H9 (cell line): ENCODE results near the gene POLR3H. TPM values are rescaled to one million over a fixed set of nuclear protein-coding genes. Genes with fewer than 3 reads are reported as not detected.

Experiments
- DNase-seq: peaks from one replicate; pipeline ENCODE4 v3.0.0-alpha.2; 2017
- H2AFZ ChIP-seq: one replicate; pipeline ENCODE4 v1.6.1; 2013; ENCODE audit warnings: mild to moderate bottlenecking, low read length, control low read depth, moderate library complexity
- H2AK5ac ChIP-seq: 2 replicates; pipeline ENCODE4 v1.6.1; 2013; ENCODE audit warnings: low read length, control low read depth, mixed read lengths; ENCODE audit not compliant: insufficient read length
- H2BK120ac ChIP-seq: one replicate; pipeline ENCODE4 v1.6.1; 2013; ENCODE audit warnings: low read depth, mild to moderate bottlenecking, low read length, control low read depth, inconsistent platforms; ENCODE audit not compliant: poor library complexity, severe bottlenecking
- H2BK12ac ChIP-seq: 2 replicates; pipeline ENCODE4 v1.6.1; 2013; ENCODE audit warnings: low read length, control low read depth, mixed read lengths, low read depth; ENCODE audit not compliant: insufficient read length
- H2BK15ac ChIP-seq: 2 replicates; pipeline ENCODE4 v1.6.1; 2013; ENCODE audit warnings: low read depth, low read length, control low read depth
- H2BK20ac ChIP-seq: one replicate; pipeline ENCODE4 v1.6.1; 2013; ENCODE audit warnings: low read depth, mild to moderate bottlenecking, low read length, control low read depth, inconsistent platforms; ENCODE audit not compliant: poor library complexity, severe bottlenecking
- H2BK5ac ChIP-seq: 2 replicates; pipeline ENCODE4 v1.6.1; 2013; ENCODE audit warnings: low read length, control low read depth, mixed read lengths; ENCODE audit not compliant: insufficient read length
- H3K14ac ChIP-seq: 2 replicates; pipeline ENCODE4 v1.6.1; 2013; ENCODE audit warnings: low read length, control low read depth; ENCODE audit not compliant: insufficient read depth
- H3K18ac ChIP-seq: 2 replicates; pipeline ENCODE4 v1.6.1; 2013; ENCODE audit warnings: low read depth, mild to moderate bottlenecking, mixed read lengths, low read length, control low read depth; ENCODE audit not compliant: insufficient read length
- H3K23ac ChIP-seq: 2 replicates; pipeline ENCODE4 v1.6.1; 2013; ENCODE audit warnings: low read length, control low read depth, mixed read lengths, low read depth; ENCODE audit not compliant: insufficient read length
- H3K23me2 ChIP-seq: 2 replicates; pipeline ENCODE4 v1.6.1; 2013; ENCODE audit warnings: low read depth, mild to moderate bottlenecking, mixed read lengths, low read length, control low read depth; ENCODE audit not compliant: insufficient read length, poor library complexity, severe bottlenecking
- H3K27ac ChIP-seq: 2 replicates; pipeline ENCODE4 v1.5.1; 2013; ENCODE audit warnings: low read length, control low read depth, mixed read lengths, low read depth; ENCODE audit not compliant: insufficient read length
- H3K27me3 ChIP-seq: 2 replicates; pipeline ENCODE4 v1.6.1; 2013; ENCODE audit warnings: low read length, control low read depth, inconsistent platforms; ENCODE audit not compliant: insufficient read depth
- H3K4ac ChIP-seq: 2 replicates; pipeline ENCODE4 v1.6.1; 2013; ENCODE audit warnings: low read depth, mild to moderate bottlenecking, control low read depth, inconsistent platforms, low read length, moderate library complexity
- H3K4me1 ChIP-seq: 2 replicates; pipeline ENCODE4 v1.6.1; 2013; ENCODE audit warnings: low read length, control low read depth, inconsistent platforms; ENCODE audit not compliant: insufficient read depth
- H3K4me2 ChIP-seq: 2 replicates; pipeline ENCODE4 v1.6.1; 2013; ENCODE audit warnings: low read length, control low read depth, mixed read lengths; ENCODE audit not compliant: insufficient read length, insufficient read depth
- H3K56ac ChIP-seq: 2 replicates; pipeline ENCODE4 v1.6.1; 2013; ENCODE audit warnings: low read depth, mild to moderate bottlenecking, mixed read lengths, low read length, control low read depth; ENCODE audit not compliant: insufficient read length
- H3K79me1 ChIP-seq: 2 replicates; pipeline ENCODE4 v1.6.1; 2013; ENCODE audit warnings: low read depth, mild to moderate bottlenecking, moderate library complexity, low read length, control low read depth, inconsistent platforms; ENCODE audit not compliant: insufficient read depth, poor library complexity, severe bottlenecking
- H3K79me2 ChIP-seq: 2 replicates; pipeline ENCODE4 v1.6.1; 2013; ENCODE audit warnings: low read length, control low read depth, inconsistent platforms; ENCODE audit not compliant: insufficient read depth
- H3K9ac ChIP-seq: 2 replicates; pipeline ENCODE4 v1.6.1; 2013; ENCODE audit warnings: low read length, control low read depth, mixed read lengths; ENCODE audit not compliant: insufficient read length; ENCODE audit errors: extremely low read depth
- H3K9me3 ChIP-seq: one replicate; pipeline ENCODE4 v1.6.1; 2013; ENCODE audit warnings: low read depth, low read length, inconsistent platforms; ENCODE audit not compliant: control insufficient read depth
- H3T11ph ChIP-seq: one replicate; pipeline ENCODE4 v1.6.1; 2013; ENCODE audit warnings: mild to moderate bottlenecking, low read length, control low read depth, inconsistent platforms
- H4K20me1 ChIP-seq: one replicate; pipeline ENCODE4 v1.6.1; 2013; ENCODE audit not compliant: control insufficient read depth, insufficient read length, insufficient read depth
- H4K5ac ChIP-seq: 2 replicates; pipeline ENCODE4 v1.6.1; 2013; ENCODE audit warnings: low read depth, mild to moderate bottlenecking, mixed read lengths, low read length, control low read depth; ENCODE audit not compliant: insufficient read length
- H4K8ac ChIP-seq: replicated peaks from 2 replicates; pipeline ENCODE4 v1.6.1; 2013; ENCODE audit warnings: low read length, control low read depth, mixed read lengths, low read depth; ENCODE audit not compliant: insufficient read length
- H4K91ac ChIP-seq: 2 replicates; pipeline ENCODE4 v1.6.1; 2013; ENCODE audit warnings: low read depth, mild to moderate bottlenecking, moderate library complexity, mixed read lengths, low read length, control low read depth; ENCODE audit not compliant: insufficient read length
- H3K27ac Mint-ChIP-seq, 3 experiments: 2 replicates in 2 of 3; 3 replicates in 1 of 3; pipeline ENCODE4 v1.8.0; 2020 to 2021; ENCODE audit warnings: mixed read lengths in 3 of 3, mild to moderate bottlenecking in 1 of 3, moderate library complexity in 1 of 3
- H3K27me3 Mint-ChIP-seq: 2 replicates; pipeline ENCODE4 v1.8.0; 2021; ENCODE audit warnings: low read depth, mild to moderate bottlenecking, moderate library complexity, mixed read lengths
- H3K36me3 Mint-ChIP-seq, 3 experiments: 2 replicates in 2 of 3; 3 replicates in 1 of 3; pipeline ENCODE4 v1.8.0; 2020 to 2021; ENCODE audit warnings: low read depth in 3 of 3, mixed read lengths in 3 of 3; ENCODE audit not compliant: insufficient read depth in 1 of 3
- H3K4me1 Mint-ChIP-seq, 2 experiments: 2 replicates each; pipeline ENCODE4 v1.8.0; 2020; ENCODE audit warnings: mixed read lengths in 2 of 2
- H3K4me3 Mint-ChIP-seq, 2 experiments: 2 replicates in 1 of 2; 3 replicates in 1 of 2; pipeline ENCODE4 v1.8.0; 2020 to 2021; ENCODE audit warnings: mild to moderate bottlenecking in 2 of 2, mixed read lengths in 2 of 2, moderate library complexity in 1 of 2
- H3K9me3 Mint-ChIP-seq, 2 experiments: 2 replicates in 1 of 2; 3 replicates in 1 of 2; pipeline ENCODE4 v1.8.0; 2020; ENCODE audit warnings: mild to moderate bottlenecking in 2 of 2, mixed read lengths in 2 of 2, moderate library complexity in 1 of 2
- WGBS: extraction: QIAGEN DNeasy Blood & Tissue Kit; methylation state at CpG from one replicate; pipeline ENCODE4 v1.1.7; 2013; ENCODE audit warnings: missing lambda C conversion rate, low lambda C conversion rate, mixed read lengths; ENCODE audit not compliant: insufficient read length; ENCODE audit errors: extremely low coverage; 5-methylcytosine and 5-hydroxymethylcytosine counted together
- total RNA-seq: library from RNA; stranded (reverse); gene quantifications from 2 replicates; pipeline ENCODE4 v1.2.1, GENCODE V29; 2021
- TF ChIP-seq, protein P1 (sequence below): fragments of 200-600 bp; sonication (generic); conservative IDR thresholded peaks from 3 replicates; pipeline ENCODE4 v1.8.0; 2021; ENCODE audit warnings: antibody characterized with exemption, mild to moderate bottlenecking

Gene POLR3H
- total RNA-seq, 1 experiment from 2014 or later, result 68.2 TPM

- Histone ChIP-seq H3K4me1 (peaks cover 4% of the 10 kb centered on the region; the same call in 1 of the 2 replicates), H3K14ac (no peak overlapping the region; the same call in 1 of the 2 replicates), H3K27me3 (no peaks in the 10 kb centered on the region), H2AK5ac (no peak overlapping the region), H2BK5ac (no peak overlapping the region), H4K20me1 (no peaks in the 10 kb centered on the region), H3T11ph (no peak overlapping the region), H4K5ac (no peak overlapping the region), H3K9me3 (no peaks in the 10 kb centered on the region), H3K18ac (no peak overlapping the region), H3K23ac (no peak overlapping the region), H3K79me2 (no peaks in the 10 kb centered on the region), H2BK15ac (peak overlapping the region; percentile 91; the same call in 1 of the 2 replicates), H3K27ac (no peak overlapping the region), H3K56ac (no peak overlapping the region), H2AFZ (no peak overlapping the region), H3K79me1 (no peaks in the 10 kb centered on the region), H3K23me2 (no peaks in the 10 kb centered on the region), H3K9ac (no peak overlapping the region), H3K4me2 (no peak overlapping the region), H4K8ac (no peak overlapping the region), H2BK12ac (no peak overlapping the region), H2BK120ac (no peak overlapping the region), H2BK20ac (no peak overlapping the region), H4K91ac (no peak overlapping the region), H3K4ac (no peak overlapping the region)
- Mint-ChIP-seq H3K36me3 (peaks cover 18 to 27% (median 27%) of the 10 kb centered on the region in 3 experiments; a peak in 6 of 7 replicates), H3K27me3 (no peaks in the 10 kb centered on the region), H3K27ac (peak overlapping the region in 1 of 3 experiments; percentile 48; a peak in 2 of 7 replicates), H3K4me1 (peaks cover 8% of the 10 kb centered on the region in 2 experiments), H3K9me3 (no peaks in the 10 kb centered on the region), H3K4me3 (no peak overlapping the region)
- DNase-seq, result no peak
- TF ChIP-seq, protein P1, sequence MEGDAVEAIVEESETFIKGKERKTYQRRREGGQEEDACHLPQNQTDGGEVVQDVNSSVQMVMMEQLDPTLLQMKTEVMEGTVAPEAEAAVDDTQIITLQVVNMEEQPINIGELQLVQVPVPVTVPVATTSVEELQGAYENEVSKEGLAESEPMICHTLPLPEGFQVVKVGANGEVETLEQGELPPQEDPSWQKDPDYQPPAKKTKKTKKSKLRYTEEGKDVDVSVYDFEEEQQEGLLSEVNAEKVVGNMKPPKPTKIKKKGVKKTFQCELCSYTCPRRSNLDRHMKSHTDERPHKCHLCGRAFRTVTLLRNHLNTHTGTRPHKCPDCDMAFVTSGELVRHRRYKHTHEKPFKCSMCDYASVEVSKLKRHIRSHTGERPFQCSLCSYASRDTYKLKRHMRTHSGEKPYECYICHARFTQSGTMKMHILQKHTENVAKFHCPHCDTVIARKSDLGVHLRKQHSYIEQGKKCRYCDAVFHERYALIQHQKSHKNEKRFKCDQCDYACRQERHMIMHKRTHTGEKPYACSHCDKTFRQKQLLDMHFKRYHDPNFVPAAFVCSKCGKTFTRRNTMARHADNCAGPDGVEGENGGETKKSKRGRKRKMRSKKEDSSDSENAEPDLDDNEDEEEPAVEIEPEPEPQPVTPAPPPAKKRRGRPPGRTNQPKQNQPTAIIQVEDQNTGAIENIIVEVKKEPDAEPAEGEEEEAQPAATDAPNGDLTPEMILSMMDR, result peak; percentile 4; the same call in 1 of the 3 replicates
- no CpG with 5 or more reads among the region's 7 CpGs for WGBS
These were observed 26.3 kb downstream of the POLR3H start for GRCh38 chr22:41518048-41518347.
